NCI-H2171 treated with DMSO at 0.1 percent for 48 hours (cell line): Measurements from ENCODE around the gene SARS1.
A peak's percentile ranks its signal among the peaks of the same experiment; 100 is the strongest.
"Not testable (repeated sequence)": the region's sequence is repeated elsewhere in the genome, so short reads cannot be mapped to it uniquely, and the experiment has no call there.

Source experiments
- DNase-seq: peaks from one replicate; lab custom pipeline; 2025; lab: John Stamatoyannopoulos, UW

The SARS1 gene

DNA sequence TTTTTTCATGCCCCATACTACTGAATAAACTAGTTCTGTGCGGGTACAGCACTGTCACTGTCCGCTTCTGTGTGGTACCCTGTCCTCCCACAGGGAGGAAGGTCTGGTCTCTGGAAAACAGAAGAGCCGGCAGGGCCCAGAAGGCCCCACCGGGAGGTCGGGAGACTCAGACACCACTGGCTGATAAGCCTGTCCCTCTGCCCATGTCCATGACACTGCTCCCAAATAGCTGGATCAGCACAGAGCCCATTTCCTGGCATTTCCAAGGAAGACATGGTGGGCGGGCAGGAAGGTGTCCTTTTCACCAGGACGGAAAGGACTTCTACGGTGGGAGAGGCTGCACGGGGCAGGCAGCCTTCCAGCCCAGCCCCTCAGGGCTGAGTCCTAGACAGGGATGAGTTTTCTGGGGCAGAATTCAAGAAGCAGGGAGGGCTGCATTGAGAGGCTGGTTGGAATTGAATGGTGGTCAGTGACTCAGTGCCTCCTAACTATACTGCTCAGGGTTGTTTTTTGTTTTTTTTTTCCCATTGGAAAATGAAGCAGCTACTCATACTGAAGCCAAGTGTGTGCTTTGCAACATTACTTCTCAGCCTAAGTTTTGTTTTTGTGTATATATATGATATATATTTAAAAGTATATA is 62.1 kb downstream of the SARS1 start:
- no peak for DNase-seq

DNA sequence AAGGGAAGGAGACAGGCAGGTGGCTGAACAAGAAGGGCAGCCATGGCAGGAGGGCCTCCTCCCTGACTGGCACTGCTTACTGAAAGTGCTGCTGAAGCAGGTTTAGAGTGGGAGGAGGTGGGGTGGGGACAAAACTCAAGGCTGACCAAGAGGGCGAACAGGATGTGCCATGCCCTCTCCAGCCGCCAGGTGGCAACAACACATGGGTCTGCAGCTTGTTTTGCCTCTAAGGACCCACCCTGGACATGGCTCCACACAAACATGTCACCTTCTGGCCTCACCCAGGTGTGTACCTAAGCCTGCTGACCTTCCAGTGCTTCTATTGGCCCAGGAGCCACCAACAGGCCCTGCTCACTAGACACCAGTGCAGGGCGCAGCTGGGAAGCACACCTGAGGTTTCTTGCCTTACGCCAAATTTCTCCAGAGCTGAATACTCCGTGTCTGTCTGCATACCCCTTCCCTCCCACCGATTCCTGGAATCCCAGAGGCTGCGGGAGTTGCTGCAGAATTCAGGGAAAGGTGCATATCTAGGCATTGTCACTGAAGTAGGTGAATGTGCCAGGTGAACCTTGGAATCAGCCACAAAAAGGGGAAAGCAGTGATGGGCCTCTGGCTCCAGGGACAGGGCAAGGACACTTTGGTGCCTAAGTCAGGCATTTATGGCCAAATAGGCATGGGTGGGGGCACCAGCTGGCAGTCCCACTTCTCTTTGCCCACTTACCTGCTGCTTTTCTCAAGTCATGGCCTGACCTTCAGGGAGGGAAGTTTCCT is 63.9 kb downstream of the SARS1 start:
- peak; percentile 46 for DNase-seq

DNA sequence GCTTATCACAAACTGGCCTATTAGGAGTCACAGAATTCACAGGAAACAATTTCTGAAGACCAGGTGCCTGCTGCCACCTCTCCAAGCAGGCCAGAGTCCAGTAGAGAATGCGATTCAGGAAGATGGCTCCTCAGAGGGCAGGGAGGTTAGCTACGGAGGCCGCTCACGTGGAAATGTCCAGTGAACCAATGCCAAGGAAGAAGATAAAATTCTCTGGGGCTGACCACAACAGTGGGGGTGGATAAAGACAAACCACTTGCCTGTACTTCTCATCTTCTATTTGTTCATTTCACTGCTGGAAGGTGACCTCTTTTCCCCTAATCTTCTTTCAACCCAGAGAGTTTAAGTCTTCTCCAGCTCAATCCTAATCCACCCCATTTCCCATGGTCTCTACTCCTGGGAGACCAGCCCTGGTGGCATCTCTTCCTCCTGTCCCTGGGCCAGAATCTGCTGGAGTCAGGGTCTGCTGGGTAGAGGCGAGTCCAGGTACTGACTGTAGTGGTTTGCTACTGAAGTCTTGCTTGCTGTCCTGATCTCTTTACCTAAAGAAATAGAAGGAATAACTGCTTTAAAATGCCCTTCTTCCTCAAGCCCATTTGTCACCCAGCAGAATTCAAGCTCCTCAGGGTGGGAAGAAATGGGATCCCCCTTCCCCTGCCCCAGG is 66.0 kb downstream of the SARS1 start:
- DNase-seq: no peak

DNA sequence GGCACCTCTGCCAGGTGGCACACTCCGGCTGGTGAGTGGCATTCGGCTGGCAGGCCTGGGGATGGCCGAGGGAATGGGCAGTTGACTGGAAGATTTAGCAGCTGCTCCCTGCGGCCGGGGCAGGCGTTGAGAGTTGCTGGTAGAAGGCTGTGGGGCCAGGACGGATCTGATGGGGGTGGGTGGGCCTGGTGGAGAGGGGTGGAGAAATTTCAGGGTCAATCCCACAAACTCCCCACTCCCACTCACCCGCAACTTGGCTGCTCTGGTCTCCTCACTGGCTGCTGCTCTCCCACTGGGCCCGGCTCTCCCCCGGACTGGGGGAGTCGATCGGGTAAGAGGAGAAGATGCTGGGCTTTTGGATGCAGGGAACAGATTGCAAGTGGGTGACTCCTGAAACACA is 67.1 kb downstream of the SARS1 start:
- no peak for DNase-seq

DNA sequence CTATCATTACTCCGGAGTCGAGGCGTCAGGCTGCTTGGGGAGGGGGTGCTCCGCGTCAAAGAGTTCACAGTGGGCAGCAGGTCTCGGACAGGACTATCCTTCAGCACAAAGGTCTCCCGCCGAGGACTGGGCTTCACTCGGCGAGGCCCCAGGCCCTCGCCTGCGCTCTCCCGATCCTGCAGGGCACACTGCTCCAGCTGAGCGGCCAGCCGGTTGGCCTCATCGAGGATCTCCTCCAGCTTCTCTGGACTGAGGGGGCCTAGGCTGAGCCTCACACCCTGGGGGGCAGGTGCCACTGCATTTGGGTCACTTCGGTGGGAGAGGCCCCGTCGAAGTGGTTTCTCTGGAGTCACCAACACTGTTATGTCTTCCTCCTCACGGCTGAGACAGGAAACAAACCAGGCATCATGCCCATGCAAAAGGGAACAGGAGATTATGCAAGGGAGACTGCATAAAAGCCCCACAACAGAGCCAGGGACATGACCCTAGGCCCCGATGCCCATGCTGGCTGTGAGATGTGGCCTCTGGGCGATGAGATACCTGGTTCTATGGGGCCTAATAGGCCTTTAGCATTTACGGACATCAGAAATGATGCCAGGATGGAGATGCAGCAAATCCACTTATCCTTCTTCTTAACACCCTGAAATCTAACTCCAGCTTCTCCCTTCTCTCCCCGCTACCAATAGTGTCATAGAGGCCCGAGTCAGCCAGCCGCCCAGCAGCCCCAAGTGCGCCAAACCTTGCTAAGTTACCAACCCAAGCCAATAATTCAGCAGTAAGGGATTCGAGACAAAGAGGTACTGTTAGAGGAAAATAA is 68.2 kb downstream of the SARS1 start:
- no peak for DNase-seq

DNA sequence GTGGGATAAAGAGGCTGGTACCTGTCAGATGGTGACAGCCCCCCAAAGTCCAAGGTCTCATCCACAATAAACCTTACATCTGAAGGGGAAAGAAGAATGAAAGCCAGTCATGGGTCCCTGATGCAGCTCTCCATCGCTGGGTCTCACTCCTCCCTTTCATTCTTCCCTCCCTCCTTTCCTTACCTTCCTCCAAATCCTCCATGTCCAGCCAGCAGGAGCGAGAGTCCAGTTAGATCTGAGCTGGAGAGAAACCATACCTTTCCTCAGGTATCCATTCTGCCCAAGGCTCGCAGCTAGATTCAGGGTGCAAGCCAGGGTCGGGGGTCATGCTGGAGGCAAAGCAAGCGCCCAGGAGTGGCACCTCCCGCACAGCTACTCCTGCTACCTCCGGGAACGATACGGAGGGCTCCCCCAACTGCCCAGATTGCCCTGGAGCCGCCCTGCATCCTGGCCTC is 68.8 kb downstream of the SARS1 start:
- no peak for DNase-seq

DNA sequence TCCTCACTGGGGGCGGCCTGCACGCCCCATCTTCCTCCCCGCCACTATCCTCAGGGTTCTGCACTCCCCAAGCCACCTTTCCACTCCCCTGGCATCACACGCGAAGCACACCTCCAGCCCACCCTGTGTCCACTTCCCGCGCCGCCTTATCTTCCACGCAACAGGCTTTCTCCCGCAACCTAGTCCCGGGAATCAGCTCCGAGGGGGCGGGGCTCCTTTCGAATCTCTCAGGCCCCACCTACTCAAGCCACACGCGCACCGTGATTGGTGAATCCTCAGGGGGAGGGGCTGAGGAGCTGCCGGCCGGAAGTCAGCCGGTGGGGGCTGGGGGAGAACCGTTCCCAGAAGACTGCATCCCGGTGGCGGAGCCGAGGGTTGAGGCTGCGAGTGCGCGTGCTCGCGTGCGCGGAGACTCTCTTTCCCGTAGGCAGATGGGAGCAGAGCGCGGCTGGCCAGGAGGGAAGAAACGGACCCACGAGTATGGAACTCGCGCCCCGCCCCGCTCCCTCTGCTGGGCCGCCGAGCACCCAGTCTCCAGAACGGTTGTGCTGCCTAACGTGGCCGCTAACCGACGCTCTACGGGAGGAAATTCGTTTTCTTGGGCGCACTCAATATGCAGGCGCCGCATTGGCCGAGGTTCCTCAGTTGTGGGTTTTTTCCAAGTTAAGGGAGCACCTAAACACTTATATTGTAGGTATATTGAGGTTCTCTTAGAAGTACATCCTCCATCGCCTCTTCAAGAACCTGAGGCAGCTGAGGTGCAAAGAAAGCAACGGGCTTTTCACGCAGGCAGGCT is 69.4 kb downstream of the SARS1 start, which contains the start of gene PSRC1:
Gene PSRC1, minus strand, starts transcription at position 194 of the 796 bp plus-strand sequence.
- DNase-seq: peak; percentile 97

DNA sequence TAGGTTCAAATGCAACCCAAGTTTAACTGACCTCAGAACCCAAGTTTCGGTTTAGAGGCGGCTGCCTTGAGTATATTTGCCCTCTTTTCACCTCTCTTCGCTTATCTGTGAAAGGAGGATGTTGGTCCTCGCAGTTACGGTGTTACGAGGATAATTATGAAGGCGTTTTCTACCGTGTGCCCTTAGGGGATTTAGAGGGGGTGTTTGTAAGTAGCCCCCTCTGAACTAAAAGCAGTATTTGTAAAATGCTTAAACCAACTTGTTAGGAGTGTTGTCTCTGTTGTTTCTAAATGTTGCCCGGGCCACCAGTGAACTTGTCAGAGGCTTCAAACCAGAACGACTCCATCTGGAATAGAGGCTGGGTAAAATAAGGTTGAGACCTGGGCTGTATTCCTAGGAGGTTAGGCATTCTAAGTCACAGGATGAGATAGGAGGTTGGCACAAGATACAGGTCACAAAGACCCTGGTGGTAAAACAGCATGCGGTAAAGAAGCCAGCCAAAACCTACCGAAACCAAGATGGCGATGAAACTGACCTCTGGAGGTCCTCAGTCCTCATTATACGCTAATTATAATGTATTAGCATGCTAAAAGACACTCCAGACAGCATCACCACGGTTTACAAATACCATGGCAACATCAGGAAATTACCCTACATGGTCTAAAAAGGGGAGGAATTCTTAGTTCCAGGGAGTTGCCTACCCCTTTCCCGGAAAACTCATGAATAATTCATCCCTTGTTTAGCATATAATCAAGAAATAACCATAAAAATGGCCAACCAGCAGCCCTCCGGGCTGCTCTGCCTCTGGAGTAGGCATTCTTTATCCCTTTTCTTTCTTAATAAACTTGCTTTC is 70.3 kb downstream of the SARS1 start:
- DNase-seq: no peak

DNA sequence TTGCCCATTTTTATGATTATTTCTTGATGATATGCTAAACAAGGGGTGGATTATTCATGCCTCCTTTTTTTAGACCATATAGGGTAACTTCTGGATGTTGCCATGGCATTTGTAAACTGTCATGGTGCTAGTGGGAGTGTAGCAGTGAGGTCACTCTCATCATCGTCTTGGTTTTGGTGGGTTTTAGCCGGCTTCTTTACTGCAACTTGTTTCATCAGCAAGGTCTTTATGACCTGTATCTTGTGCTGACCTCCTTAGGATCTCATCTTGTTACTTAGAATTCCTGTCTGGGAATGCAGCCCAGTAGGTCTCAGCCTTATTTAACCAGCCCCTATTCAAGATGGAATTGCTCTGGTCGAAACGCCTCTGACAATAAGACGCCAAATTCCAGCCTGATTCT is 73.0 kb downstream of the SARS1 start:
- not testable (repeated sequence) for DNase-seq
